DMS 273 (cell line): ENCODE measurements around the gene TCAIM.
"Not testable (repeated sequence)": the region's sequence is repeated elsewhere in the genome, so short reads cannot be mapped to it uniquely, and the experiment has no call there.

Experiments used
- DNase-seq: peaks from one replicate; lab custom pipeline; 2025; ENCODE audit not compliant: unreplicated experiment; lab: John Stamatoyannopoulos, UW

TCAIM gene

GRCh38 chr3:44412365-44412764, 73.8 kb downstream of the TCAIM start:
- DNase-seq: no peak

DNA sequence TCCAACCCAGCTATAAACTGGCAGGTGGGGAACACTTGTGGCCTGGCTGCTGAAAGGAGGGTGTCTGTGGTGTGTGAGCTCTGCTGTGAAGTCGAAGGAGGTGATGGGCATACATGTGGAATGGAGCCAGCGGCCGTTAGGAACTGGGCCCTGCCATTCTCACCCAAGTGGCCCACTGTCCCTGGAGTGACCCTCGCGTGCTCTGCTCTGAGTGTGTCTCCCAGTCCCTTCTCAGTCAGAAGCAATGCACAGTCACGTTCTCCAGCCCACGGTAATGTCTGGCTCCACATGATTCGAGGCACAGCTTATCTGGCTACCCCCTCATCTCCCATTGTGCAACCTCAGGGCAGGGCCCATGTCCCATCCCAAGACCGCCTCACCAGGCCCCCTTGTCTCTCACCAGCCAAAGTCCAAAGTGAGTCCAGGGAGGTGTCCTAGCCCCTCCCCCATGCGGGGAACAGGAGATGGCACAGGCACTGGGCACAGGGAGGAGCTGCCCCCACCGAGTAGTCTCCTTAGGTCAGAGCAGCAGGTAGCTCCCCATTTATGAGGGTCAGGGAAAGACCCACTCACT, 76.0 kb downstream of the TCAIM start:
- DNase-seq: no peak

- DNase-seq: no peak
These were observed 76.9 kb downstream of the TCAIM start for GRCh38 chr3:44415421-44415820.

- no peak for DNase-seq
These were observed 77.8 kb downstream of the TCAIM start for GRCh38 chr3:44416031-44417030.

- DNase-seq: not testable (repeated sequence)
These were observed 79.6 kb downstream of the TCAIM start for GRCh38 chr3:44418118-44418517.

- DNase-seq: peak; percentile 19
These were observed 80.0 kb downstream of the TCAIM start for GRCh38 chr3:44418549-44418948.

DNA sequence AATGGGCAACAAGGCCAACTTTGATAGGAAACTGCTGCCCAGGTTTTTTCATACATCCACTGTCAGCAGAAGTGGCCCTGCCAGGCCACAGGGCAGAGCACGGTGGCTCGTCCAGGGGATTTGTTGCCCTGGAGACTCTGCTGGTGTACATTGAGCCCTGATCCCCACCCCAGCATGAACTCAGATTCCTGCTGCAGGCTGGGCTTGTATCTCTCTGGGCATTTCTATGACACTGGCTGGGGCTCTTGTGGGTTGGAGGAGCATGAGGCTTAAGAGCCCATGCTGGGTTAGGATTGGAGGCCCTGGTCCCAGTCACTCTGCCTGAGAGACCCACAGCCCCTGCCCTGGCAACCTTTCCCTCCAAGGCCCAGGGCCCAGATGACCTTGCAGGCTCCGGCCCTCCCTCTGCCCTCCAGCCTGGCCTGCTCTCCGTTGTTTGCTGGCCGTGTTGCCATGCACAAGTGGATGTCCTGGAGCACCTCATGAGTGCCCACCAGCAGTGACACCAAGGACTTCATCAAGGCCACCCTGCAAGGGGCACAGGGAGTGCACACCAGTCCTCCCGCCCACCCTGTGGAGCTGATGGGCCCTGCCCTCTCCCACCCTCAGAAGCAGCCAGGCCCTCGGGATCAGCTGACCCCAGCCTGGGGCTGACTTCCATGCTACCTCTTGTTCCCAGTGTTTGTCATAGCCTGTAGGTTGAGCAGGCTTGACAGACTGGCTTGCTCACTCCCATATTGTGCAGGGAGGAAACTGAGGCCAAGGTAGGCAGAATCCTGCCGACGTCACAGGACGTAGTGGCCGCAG, 80.8 kb downstream of the TCAIM start:
- no peak for DNase-seq

DNA sequence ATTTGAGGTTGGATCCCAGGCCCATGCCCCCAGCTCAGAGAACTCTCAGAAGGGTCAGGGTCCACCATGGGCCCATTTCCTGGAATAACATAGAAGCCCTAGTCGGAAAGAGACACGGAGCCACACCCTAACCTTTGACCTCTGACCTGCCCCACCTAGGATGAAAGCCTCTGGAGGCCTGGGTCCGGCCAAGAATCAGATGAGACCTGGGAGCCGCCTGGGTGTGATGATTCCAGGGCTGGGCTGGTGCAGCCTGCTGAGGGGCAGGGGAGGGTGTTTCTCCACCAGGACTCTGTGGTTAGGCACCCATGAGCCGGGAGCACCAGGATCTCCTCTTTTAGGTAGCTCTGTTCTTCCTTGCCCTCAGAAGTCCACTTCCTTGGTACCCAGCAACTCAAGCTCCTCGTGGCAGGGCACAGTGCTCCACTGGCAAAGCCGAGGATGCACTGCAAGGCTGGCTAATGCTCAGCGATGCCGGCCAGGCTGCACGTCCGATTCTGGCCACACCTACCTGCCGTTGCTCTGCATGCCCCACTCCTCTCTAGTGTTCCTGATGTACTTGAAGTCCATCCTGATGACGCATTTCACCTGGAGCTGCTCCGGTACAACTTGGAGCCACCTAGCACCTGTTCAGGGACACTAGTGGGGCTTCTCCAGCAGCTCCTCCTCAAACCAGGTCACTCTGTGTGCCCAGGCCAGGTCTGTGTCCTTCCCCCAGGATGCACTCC, 81.5 kb downstream of the TCAIM start:
- DNase-seq: no peak

- DNase-seq: no peak
These were observed 82.1 kb downstream of the TCAIM start for GRCh38 chr3:44420676-44421075.

GRCh38 chr3:44421280-44421679, 82.7 kb downstream of the TCAIM start:
- no peak for DNase-seq

GRCh38 chr3:44424758-44425157, 86.2 kb downstream of the TCAIM start:
- DNase-seq: no peak

GRCh38 chr3:44427683-44428082, 89.1 kb downstream of the TCAIM start:
- DNase-seq: no peak

- DNase-seq: no peak
These were observed 90.3 kb downstream of the TCAIM start for GRCh38 chr3:44428910-44429309.

GRCh38 chr3:44429459-44429858, 90.9 kb downstream of the TCAIM start:
- DNase-seq: no peak

GRCh38 chr3:44430466-44430865, 91.9 kb downstream of the TCAIM start:
- DNase-seq: no peak

GRCh38 chr3:44434834-44435510, 96.4 kb downstream of the TCAIM start:
- no peak for DNase-seq

- DNase-seq: no peak
These were observed 97.6 kb downstream of the TCAIM start for GRCh38 chr3:44436181-44436580.

GRCh38 chr3:44437800-44438199, 99.2 kb downstream of the TCAIM start:
- DNase-seq: no peak

DNA sequence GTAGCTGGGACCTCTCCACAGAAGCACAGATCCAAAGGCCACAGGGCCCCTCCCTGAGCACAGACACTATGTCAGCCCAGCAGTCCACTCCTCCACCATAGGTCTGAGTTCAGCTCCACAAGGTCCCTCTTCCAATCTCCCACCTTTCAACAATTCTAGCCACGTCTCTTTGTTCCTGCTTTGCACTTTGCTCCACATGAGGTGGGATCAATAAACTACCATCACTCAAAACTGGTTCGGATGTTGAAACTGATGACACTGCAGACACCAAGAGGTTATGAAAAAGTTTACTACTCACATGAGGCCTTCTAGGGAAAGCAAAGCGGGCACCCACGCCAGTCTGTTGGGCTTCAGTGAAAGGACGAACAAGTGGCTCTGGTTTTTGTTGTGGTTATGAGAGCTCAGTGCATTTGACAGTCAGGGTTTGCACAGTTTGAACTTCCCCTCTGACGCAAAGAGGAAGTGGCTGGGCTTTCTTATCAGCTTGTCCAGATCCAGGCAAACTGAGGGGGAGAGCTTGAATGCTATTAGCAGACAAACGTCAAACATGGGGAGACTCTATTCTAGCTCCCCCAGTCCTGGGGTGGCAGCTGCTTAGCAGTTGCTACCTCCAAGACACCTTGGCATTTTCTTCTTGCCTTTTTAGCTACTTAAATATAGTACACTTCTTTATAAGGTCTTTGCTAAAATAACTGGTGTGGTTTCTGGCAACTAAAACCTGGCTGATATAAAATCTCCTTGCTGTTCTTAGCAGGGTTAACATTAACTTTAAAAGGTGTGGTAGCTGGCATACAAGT, 101.1 kb downstream of the TCAIM start:
- DNase-seq: no peak
